KMS-11 (cell line): ENCODE measurements around the gene MAN1B1.

Source experiments
- H2AFZ ChIP-seq: fragments of 200-600 bp; sonication (generic); 2 replicates; pipeline ENCODE4 v1.6.1; 2016; ENCODE audit warnings: antibody characterized with exemption, mixed run types, low read depth
- H3K27ac ChIP-seq: fragments of 200-600 bp; sonication (generic); 2 replicates; pipeline ENCODE4 v1.6.1; 2016; ENCODE audit warnings: mild to moderate bottlenecking, mixed run types
- H3K27me3 ChIP-seq: fragments of 200-600 bp; sonication (generic); 2 replicates; pipeline ENCODE4 v1.6.1; 2017; ENCODE audit warnings: mild to moderate bottlenecking, low read depth, mixed run types, moderate library complexity; ENCODE audit not compliant: insufficient read depth
- H3K36me3 ChIP-seq: fragments of 200-600 bp; sonication (generic); 2 replicates; pipeline ENCODE4 v1.6.1; 2017; ENCODE audit warnings: mild to moderate bottlenecking, mixed run types; ENCODE audit not compliant: insufficient read depth
- H3K4me1 ChIP-seq: fragments of 200-600 bp; sonication (generic); 2 replicates; pipeline ENCODE4 v1.6.1; 2016; ENCODE audit warnings: mild to moderate bottlenecking, low read depth, mixed run types; ENCODE audit not compliant: poor library complexity, severe bottlenecking
- H3K4me2 ChIP-seq: fragments of 200-600 bp; sonication (generic); 2 replicates; pipeline ENCODE4 v1.7.0; 2016; ENCODE audit warnings: mild to moderate bottlenecking, mixed run types
- H3K4me3 ChIP-seq: fragments of 200-600 bp; sonication (generic); IDR thresholded peaks from 2 replicates; pipeline ENCODE4 v1.6.1; 2017; ENCODE audit warnings: low read depth, low read length, mixed read lengths; ENCODE audit not compliant: insufficient read depth
- H3K79me2 ChIP-seq: fragments of 200-600 bp; sonication (generic); 2 replicates; pipeline ENCODE4 v1.6.1; 2016; ENCODE audit warnings: low read depth, mixed run types; ENCODE audit not compliant: insufficient read depth
- H3K9ac ChIP-seq: fragments of 200-600 bp; sonication (generic); 2 replicates; pipeline ENCODE4 v1.6.1; 2016; ENCODE audit warnings: mild to moderate bottlenecking, mixed run types
- H4K20me1 ChIP-seq: fragments of 200-600 bp; sonication (generic); 2 replicates; pipeline ENCODE4 v1.6.1; 2016; ENCODE audit warnings: mild to moderate bottlenecking, mixed run types; ENCODE audit not compliant: insufficient read depth
- TF ChIP-seq, protein P1 (sequence below): fragments of 200-600 bp; sonication (generic); conservative IDR thresholded peaks from 2 replicates; pipeline ENCODE4 v1.6.1; 2017; ENCODE audit warnings: low read depth, mild to moderate bottlenecking, antibody characterized with exemption, low read length, moderate library complexity, mixed read lengths

Gene MAN1B1

DNA sequence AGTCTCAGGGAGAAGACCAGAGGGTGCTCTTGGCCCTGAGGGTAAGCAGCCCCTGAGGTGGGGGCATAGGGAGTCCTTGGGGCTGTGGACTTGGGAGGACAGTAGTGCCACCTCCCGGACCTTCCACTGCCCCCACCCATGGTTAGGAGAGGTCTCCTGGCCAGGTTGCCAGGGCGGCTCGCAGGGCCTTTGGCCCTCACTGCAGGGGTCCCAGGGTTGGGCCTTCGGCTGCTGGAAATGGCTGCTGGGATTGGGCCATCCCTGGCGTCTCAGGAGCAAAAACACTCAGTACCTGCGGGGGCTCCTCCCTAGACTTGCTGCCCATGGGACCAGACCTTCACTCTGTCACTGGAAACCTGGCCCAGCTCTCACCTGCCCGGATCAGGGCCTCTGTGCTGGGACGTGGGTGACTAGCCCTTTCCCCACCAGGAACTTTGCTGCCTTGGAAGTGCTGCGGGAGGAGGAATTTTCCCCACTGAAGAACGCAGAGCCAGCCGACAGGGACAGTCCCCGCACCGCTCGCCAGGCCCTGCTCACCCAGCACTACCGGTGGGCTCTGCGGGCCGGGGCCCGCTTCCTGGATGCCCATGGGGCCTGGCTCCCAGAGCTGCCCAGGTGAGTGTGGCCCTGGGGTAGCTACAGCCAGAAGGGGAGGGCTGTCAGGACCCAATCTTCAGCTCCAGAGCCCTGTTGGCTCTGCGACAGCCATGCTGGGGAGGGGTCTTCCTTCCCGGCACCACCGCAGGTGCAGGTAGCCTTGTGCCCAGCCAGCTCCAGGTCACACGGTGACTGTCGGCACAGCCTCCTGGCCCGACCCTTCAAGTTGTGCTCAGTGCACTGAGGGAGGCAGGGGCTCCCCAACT is 6.3 kb upstream of the MAN1B1 start:
- TF ChIP-seq, protein P1, sequence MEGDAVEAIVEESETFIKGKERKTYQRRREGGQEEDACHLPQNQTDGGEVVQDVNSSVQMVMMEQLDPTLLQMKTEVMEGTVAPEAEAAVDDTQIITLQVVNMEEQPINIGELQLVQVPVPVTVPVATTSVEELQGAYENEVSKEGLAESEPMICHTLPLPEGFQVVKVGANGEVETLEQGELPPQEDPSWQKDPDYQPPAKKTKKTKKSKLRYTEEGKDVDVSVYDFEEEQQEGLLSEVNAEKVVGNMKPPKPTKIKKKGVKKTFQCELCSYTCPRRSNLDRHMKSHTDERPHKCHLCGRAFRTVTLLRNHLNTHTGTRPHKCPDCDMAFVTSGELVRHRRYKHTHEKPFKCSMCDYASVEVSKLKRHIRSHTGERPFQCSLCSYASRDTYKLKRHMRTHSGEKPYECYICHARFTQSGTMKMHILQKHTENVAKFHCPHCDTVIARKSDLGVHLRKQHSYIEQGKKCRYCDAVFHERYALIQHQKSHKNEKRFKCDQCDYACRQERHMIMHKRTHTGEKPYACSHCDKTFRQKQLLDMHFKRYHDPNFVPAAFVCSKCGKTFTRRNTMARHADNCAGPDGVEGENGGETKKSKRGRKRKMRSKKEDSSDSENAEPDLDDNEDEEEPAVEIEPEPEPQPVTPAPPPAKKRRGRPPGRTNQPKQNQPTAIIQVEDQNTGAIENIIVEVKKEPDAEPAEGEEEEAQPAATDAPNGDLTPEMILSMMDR = no peak
- no peaks in the 10 kb centered on the region for H3K79me2 ChIP-seq
- H3K36me3 ChIP-seq = no peaks in the 10 kb centered on the region
- H3K4me1 ChIP-seq = peaks cover 2% of the 10 kb centered on the region
- H4K20me1 ChIP-seq = no peaks in the 10 kb centered on the region
- no peak overlapping the region for H3K27ac ChIP-seq
- no peak overlapping the region for H3K4me3 ChIP-seq
- H3K9ac ChIP-seq = no peak overlapping the region
- no peak overlapping the region for H2AFZ ChIP-seq
- H3K27me3 ChIP-seq = peaks cover 5% of the 10 kb centered on the region; the same call in 1 of the 2 replicates
- H3K4me2 ChIP-seq = no peak overlapping the region

DNA sequence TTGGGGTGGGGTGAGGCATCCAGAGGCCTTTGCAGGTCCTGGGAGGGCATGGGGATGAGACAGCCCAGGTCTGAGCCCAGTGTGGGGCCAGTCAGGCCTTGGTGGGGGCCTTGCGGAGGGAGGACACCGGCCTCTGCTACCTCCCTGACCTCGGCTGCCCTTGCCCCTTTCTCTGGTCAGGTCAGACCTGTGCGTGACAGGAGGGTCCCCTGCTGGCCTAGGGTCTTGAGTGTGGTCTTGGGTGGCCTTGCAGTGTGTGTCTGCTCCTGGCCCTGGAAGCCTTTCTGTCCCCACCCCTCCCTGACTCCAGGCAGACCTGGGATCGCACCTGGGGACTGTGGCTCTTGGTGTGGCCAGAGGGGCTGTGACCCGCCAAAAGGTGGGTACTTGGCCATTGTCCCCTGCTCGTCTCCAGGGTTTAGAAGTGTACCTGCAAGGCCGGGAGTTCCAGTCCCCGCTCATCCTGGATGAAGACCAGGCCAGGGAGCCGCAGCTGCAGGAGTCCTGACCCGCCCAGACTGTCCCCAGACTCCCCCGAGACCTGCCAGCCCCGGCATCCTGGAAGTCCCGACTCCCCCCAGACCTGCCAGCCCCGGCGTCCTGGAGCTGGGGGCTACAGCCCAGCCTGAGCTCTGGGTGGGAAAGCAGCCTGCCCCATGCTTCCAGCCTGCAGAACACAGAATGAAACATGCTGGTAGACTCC is 4.4 kb upstream of the MAN1B1 start:
- Histone ChIP-seq H3K36me3 (no peaks in the 10 kb centered on the region), H2AFZ (no peak overlapping the region), H3K4me3 (no peak overlapping the region), H3K9ac (no peak overlapping the region), H3K4me2 (no peak overlapping the region), H3K27me3 (no peaks in the 10 kb centered on the region; the same call in 1 of the 2 replicates), H4K20me1 (no peaks in the 10 kb centered on the region), H3K27ac (no peak overlapping the region), H3K79me2 (no peaks in the 10 kb centered on the region), H3K4me1 (peaks cover 6% of the 10 kb centered on the region)
- TF ChIP-seq, protein P1 = no peak

DNA sequence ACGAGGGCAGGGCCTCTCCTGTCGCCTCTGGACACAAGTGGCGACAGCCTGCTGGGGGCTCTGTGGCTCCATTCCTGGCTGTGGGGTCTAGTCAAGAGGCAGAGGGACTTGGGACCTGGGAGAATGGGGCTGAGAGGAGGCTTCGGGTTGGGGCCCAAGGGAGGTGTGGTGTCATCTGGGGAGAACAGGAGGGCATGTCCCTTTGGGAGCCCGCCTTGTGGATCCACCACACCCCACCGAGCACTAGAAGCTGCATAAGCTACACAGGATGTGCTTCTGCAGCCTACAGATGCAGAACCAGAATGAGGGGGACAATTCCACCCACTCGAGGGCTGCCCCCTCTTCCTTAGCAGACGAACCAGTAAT is 3.9 kb upstream of the MAN1B1 start:
- Histone ChIP-seq H3K27me3 (no peaks in the 10 kb centered on the region; the same call in 1 of the 2 replicates), H3K36me3 (no peaks in the 10 kb centered on the region), H3K4me1 (peaks cover 12% of the 10 kb centered on the region), H3K4me3 (no peak overlapping the region), H3K4me2 (no peak overlapping the region), H3K79me2 (no peaks in the 10 kb centered on the region), H4K20me1 (no peaks in the 10 kb centered on the region), H3K27ac (no peak overlapping the region), H3K9ac (no peak overlapping the region), H2AFZ (no peak overlapping the region)
- TF ChIP-seq, protein P1 = no peak

DNA sequence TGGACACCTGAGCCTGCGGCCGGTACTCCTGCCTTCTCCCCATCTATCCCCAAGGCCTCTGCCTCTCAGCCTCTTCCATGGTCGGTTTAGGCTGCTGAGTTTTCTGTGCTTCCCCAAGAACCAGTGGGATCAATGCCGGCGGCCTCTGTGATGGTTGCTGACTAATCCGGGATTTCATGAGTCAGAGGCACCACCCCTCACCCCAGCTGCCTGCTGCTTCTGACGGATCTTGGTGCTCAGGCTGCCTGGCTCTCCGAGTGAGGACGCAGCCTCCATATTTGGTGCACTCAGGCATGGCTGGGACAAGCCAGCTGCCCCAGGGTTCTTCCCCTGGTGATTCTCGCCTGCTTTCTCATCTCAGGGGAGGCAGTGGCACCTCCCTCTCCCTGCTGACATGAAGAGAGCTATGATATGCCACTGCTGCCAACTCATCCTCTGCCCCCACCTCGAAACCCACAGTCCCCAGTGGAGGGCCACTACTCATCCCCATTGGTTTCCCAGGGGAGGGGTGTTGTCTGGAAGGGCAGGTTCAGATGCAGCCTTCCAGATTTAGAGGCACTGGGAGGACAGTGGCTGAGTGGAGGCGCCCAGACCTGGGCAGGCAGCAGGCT is 3.3 kb upstream of the MAN1B1 start:
- no peak overlapping the region for H3K9ac ChIP-seq
- H3K27ac ChIP-seq = no peak overlapping the region
- H2AFZ ChIP-seq = no peak overlapping the region
- no peaks in the 10 kb centered on the region for H3K79me2 ChIP-seq
- peaks cover 17% of the 10 kb centered on the region for H3K4me1 ChIP-seq
- no peaks in the 10 kb centered on the region for H4K20me1 ChIP-seq
- H3K4me3 ChIP-seq = no peak overlapping the region
- no peak overlapping the region for H3K4me2 ChIP-seq
- H3K36me3 ChIP-seq = no peaks in the 10 kb centered on the region
- TF ChIP-seq, protein P1 = no peak
- H3K27me3 ChIP-seq = no peaks in the 10 kb centered on the region; the same call in 1 of the 2 replicates
